OCI-LY1 (cell line): ENCODE measurements around the gene TMC4.
A peak's percentile ranks its signal among the peaks of the same experiment; 100 is the strongest.

Experiments used
- H2AFZ ChIP-seq: fragments of 200-600 bp; sonication (generic), shearing (Covaris generic); 2 replicates; pipeline ENCODE4 v1.6.0; 2014; ENCODE audit warnings: antibody characterized with exemption, mild to moderate bottlenecking, low read length
- H3F3A ChIP-seq: fragments of 200-600 bp; sonication (generic), shearing (Covaris generic); 2 replicates; pipeline ENCODE4 v1.6.0; 2014; ENCODE audit warnings: mild to moderate bottlenecking, antibody characterized with exemption, low read length, moderate library complexity; ENCODE audit not compliant: insufficient read depth
- H3K27ac ChIP-seq: fragments of 200-600 bp; sonication (generic); 2 replicates; pipeline ENCODE4 v1.5.1; 2014; ENCODE audit warnings: low read length, mixed run types, mild to moderate bottlenecking, low read depth; ENCODE audit not compliant: poor library complexity, severe bottlenecking
- H3K27me3 ChIP-seq: fragments of 200-600 bp; sonication (generic); 2 replicates; pipeline ENCODE4 v1.6.0; 2014; ENCODE audit warnings: antibody characterized with exemption, mild to moderate bottlenecking, low read length, moderate library complexity; ENCODE audit not compliant: insufficient read depth
- H3K36me3 ChIP-seq: fragments of 200-600 bp; sonication (generic); 2 replicates; pipeline ENCODE4 v1.6.1; 2014; ENCODE audit warnings: mild to moderate bottlenecking, antibody characterized with exemption, low read length, moderate library complexity, mixed read lengths; ENCODE audit not compliant: insufficient read depth
- H3K4me1 ChIP-seq: fragments of 200-600 bp; sonication (generic); 2 replicates; pipeline ENCODE4 v1.5.1; 2014; ENCODE audit warnings: mild to moderate bottlenecking, low read length, moderate library complexity; ENCODE audit not compliant: insufficient read depth, severe bottlenecking
- H3K4me2 ChIP-seq: fragments of 200-600 bp; sonication (generic), shearing (Covaris generic); 2 replicates; pipeline ENCODE4 v1.6.1; 2014; ENCODE audit warnings: low read length
- H3K4me3 ChIP-seq: fragments of 200-600 bp; sonication (generic); 2 replicates; pipeline ENCODE4 v1.5.1; 2014; ENCODE audit warnings: low read length, low read depth, mild to moderate bottlenecking, mixed read lengths; ENCODE audit not compliant: poor library complexity, severe bottlenecking
- H3K79me2 ChIP-seq: fragments of 200-600 bp; shearing (Covaris generic); 2 replicates; pipeline ENCODE4 v1.6.1; 2016; ENCODE audit warnings: mixed run types, low read length, mixed read lengths; ENCODE audit not compliant: insufficient read depth
- H3K9ac ChIP-seq: fragments of 200-600 bp; sonication (generic), shearing (Covaris generic); 2 replicates; pipeline ENCODE4 v1.6.1; 2014; ENCODE audit warnings: mild to moderate bottlenecking, low read length, mixed read lengths
- H3K9me2 ChIP-seq: fragments of 200-600 bp; sonication (generic), shearing (Covaris generic); 2 replicates; pipeline ENCODE4 v1.6.1; 2014; ENCODE audit warnings: low read depth, mild to moderate bottlenecking, low read length, mixed read lengths
- H3K9me3 ChIP-seq: fragments of 200-600 bp; shearing (Covaris generic); 2 replicates; pipeline ENCODE4 v1.6.1; 2014; ENCODE audit warnings: low read length, mixed read lengths
- H4K20me1 ChIP-seq: fragments of 200-600 bp; sonication (generic), shearing (Covaris generic); 2 replicates; pipeline ENCODE4 v1.6.0; 2016; ENCODE audit warnings: mild to moderate bottlenecking, low read length; ENCODE audit not compliant: insufficient read depth
- CTCF ChIP-seq: fragments of 200-600 bp; sonication (generic), shearing (Covaris generic); IDR thresholded peaks from 2 replicates; pipeline ENCODE4 v1.5.1; 2017; ENCODE audit warnings: mild to moderate bottlenecking, antibody characterized with exemption, low read length, moderate library complexity, mixed read lengths
- EZH2 ChIP-seq: fragments of 200-600 bp; sonication (generic), shearing (Covaris generic); IDR thresholded peaks from 2 replicates; pipeline ENCODE4 v1.8.0; 2017; ENCODE audit warnings: borderline replicate concordance, mixed run types, mild to moderate bottlenecking, antibody characterized with exemption, low read length, moderate library complexity, mixed read lengths

TMC4 gene

GRCh38 chr19:54179921-54180461 lies 7.0 kb upstream of the TMC4 start:
- H3K9ac ChIP-seq: no peak overlapping the region

GRCh38 chr19:54179262-54179852 lies 6.4 kb upstream of the TMC4 start:
- no peak overlapping the region for H3K27ac ChIP-seq
- H3K4me1 ChIP-seq: peaks cover 10% of the 10 kb centered on the region
- no peaks in the 10 kb centered on the region for H3K9me2 ChIP-seq
- H3K4me2 ChIP-seq: no peak overlapping the region
- no peak overlapping the region for H3K9ac ChIP-seq
- no peaks in the 10 kb centered on the region for H3K79me2 ChIP-seq
- no peaks in the 10 kb centered on the region for H3F3A ChIP-seq
- H3K9me3 ChIP-seq: no peaks in the 10 kb centered on the region
- no peaks in the 10 kb centered on the region for H4K20me1 ChIP-seq
- no peak overlapping the region for H2AFZ ChIP-seq
- TF ChIP-seq CTCF (no peak), EZH2 (no peak)
- no peaks in the 10 kb centered on the region for H3K27me3 ChIP-seq
- H3K36me3 ChIP-seq: peaks cover 4% of the 10 kb centered on the region; the same call in 1 of the 2 replicates
- H3K4me3 ChIP-seq: no peak overlapping the region

More at GRCh38 chr19:54179921-54180461, 7.0 kb upstream of the TMC4 start:
- no peaks in the 10 kb centered on the region for H3F3A ChIP-seq
- H3K4me2 ChIP-seq: no peak overlapping the region
- no peak overlapping the region for H3K4me3 ChIP-seq
- H3K27me3 ChIP-seq: no peaks in the 10 kb centered on the region
- H3K9me2 ChIP-seq: no peaks in the 10 kb centered on the region
- H3K9me3 ChIP-seq: no peaks in the 10 kb centered on the region
- H2AFZ ChIP-seq: no peak overlapping the region
- H3K4me1 ChIP-seq: peaks cover 10% of the 10 kb centered on the region
- H3K27ac ChIP-seq: no peak overlapping the region
- no peaks in the 10 kb centered on the region for H3K79me2 ChIP-seq
- TF ChIP-seq CTCF: peak; percentile 64
- no peak for TF ChIP-seq EZH2
- peaks cover 4% of the 10 kb centered on the region; the same call in 1 of the 2 replicates for H3K36me3 ChIP-seq
- H4K20me1 ChIP-seq: no peaks in the 10 kb centered on the region

- H4K20me1 ChIP-seq: no peaks in the 10 kb centered on the region
- no peaks in the 10 kb centered on the region for H3K27me3 ChIP-seq
- no peak overlapping the region for H3K4me2 ChIP-seq
These were observed 5.8 kb upstream of the TMC4 start for GRCh38 chr19:54178581-54179261.

More at GRCh38 chr19:54178581-54179261, 5.8 kb upstream of the TMC4 start:
- no peaks in the 10 kb centered on the region for H3K79me2 ChIP-seq
- peaks cover 10% of the 10 kb centered on the region for H3K4me1 ChIP-seq
- no peaks in the 10 kb centered on the region for H3K9me2 ChIP-seq
- no peak overlapping the region for H2AFZ ChIP-seq
- no peak overlapping the region for H3K4me3 ChIP-seq
- H3K9ac ChIP-seq: no peak overlapping the region
- no peaks in the 10 kb centered on the region for H3K9me3 ChIP-seq
- TF ChIP-seq EZH2 (no peak), CTCF (no peak)
- H3K36me3 ChIP-seq: peaks cover 4% of the 10 kb centered on the region; the same call in 1 of the 2 replicates
- H3F3A ChIP-seq: no peaks in the 10 kb centered on the region
- no peak overlapping the region for H3K27ac ChIP-seq
